HG03378 (cell line): ENCODE data around the gene TXNL1.

Experiments used
- ATAC-seq: cut with Tn5 transposase; IDR thresholded peaks from one replicate; pipeline ENCODE4 v1.9.1; 2021; ENCODE audit warnings: mild to moderate bottlenecking, moderate library complexity; ENCODE audit not compliant: unreplicated experiment

Gene TXNL1

GRCh38 chr18:56645415-56646016 lies 7.1 kb upstream of the TXNL1 start:
- no peak for ATAC-seq

GRCh38 chr18:56643381-56643780 lies 5.0 kb upstream of the TXNL1 start:
- ATAC-seq: no peak

GRCh38 chr18:56641714-56642337 lies 3.4 kb upstream of the TXNL1 start:
- ATAC-seq: no peak

- no peak for ATAC-seq
Measured at GRCh38 chr18:56639571-56639970, 1.2 kb upstream of the TXNL1 start.

- ATAC-seq: no peak
Measured at GRCh38 chr18:56639104-56639381, 651 bp upstream of the TXNL1 start.

- peak; percentile 14 for ATAC-seq
Measured at GRCh38 chr18:56637711-56638231, 621 bp downstream of the TXNL1 start.

GRCh38 chr18:56637176-56637575 lies 1.2 kb downstream of the TXNL1 start:
- no peak for ATAC-seq

- ATAC-seq: no peak
Measured at GRCh38 chr18:56635007-56635406, 3.4 kb downstream of the TXNL1 start.

- ATAC-seq: no peak
Measured at GRCh38 chr18:56632070-56633022, 6.0 kb downstream of the TXNL1 start.

- no peak for ATAC-seq
Measured at GRCh38 chr18:56627991-56628390, 10.4 kb downstream of the TXNL1 start.

- ATAC-seq: no peak
Measured at GRCh38 chr18:56615738-56616520, 22.5 kb downstream of the TXNL1 start.

GRCh38 chr18:56606618-56607017 lies 31.8 kb downstream of the TXNL1 start:
- no peak for ATAC-seq

GRCh38 chr18:56598422-56598821 lies 40.0 kb downstream of the TXNL1 start:
- ATAC-seq: no peak

GRCh38 chr18:56593906-56594305 lies 44.5 kb downstream of the TXNL1 start:
- ATAC-seq: no peak

GRCh38 chr18:56580026-56580425 lies 58.4 kb downstream of the TXNL1 start:
- no peak for ATAC-seq

GRCh38 chr18:56579451-56579850 lies 58.9 kb downstream of the TXNL1 start:
- ATAC-seq: no peak

GRCh38 chr18:56576826-56577573 lies 61.4 kb downstream of the TXNL1 start:
- ATAC-seq: no peak

- no peak for ATAC-seq
Measured at GRCh38 chr18:56575819-56576663, 62.4 kb downstream of the TXNL1 start.

GRCh38 chr18:56574861-56575260 lies 63.5 kb downstream of the TXNL1 start:
- ATAC-seq: no peak
